ENCODE results near the gene ZSCAN12. TPM values are rescaled to one million over a fixed set of nuclear protein-coding genes. Genes with fewer than 3 reads are reported as not detected.

Gene ZSCAN12
- total and polyA plus RNA-seq, 10 of the 15 experiments (the other 5 are each of a cell fraction or from before 2014, with no cell fraction given): 1.2 to 12.2 (median 7.4) TPM

DNA sequence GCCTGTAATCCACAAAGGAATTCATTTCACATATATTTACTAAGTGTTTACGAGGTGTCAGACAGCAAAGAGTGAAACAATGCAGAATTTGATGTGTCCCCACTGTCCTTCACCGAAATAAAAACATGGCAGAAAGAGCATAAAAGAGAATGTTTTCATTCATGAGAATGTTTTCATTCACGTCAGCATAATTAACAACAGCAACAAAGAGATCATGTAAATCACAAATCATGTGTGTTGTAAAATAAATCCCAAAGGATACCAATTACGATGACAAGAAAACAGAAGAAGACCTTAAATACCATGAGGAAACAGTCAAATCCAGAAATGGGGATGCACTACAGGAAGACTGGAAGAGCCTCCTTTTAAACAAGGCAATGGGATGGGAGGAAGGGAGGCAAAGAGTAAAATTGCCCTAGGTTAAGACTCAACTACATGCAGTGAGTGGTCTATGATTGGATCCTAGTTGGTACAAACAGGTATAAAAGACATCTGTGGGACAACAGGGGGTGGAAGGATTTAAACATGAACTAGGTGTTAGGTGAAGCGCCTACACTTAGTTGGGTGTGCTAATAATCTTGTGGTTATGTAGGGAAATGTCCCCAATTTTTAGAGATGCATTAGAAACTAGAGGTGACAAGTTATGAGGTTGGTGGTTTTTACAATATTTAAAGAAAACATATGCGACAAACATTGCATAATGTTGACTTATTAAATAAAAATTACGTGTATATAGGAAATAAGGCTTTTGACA, 65.1 kb downstream of the ZSCAN12 start:
- no peak for FAIRE-seq
- ChIA-PET POLR2A (interaction anchor here (0.6 to 1.1 kb wide), 4 partner anchors 9 to 194 kb away, joined by 3 to 4 read pairs (median 3); no protein-coding TSS in a partner anchor), CTCF (interaction anchor here (0.6 to 4.6 kb wide), 6 partner anchors 10 to 622 kb away, joined by 3 to 50 read pairs (median 4); partner anchors contain the start of gene ZSCAN26), RAD21 (ENCODE audit: unreplicated experiment) (interaction anchor here (0.6 to 1.2 kb wide), 6 partner anchors 17 to 672 kb away, joined by 3 to 7 read pairs (median 3); partner anchors contain the start of genes ZKSCAN4 and ZSCAN26), SMC1A (ENCODE audit: uncharacterized antibody, unreplicated experiment) (interaction anchor here (0.7 to 4.8 kb wide), 5 partner anchors 10 to 67 kb away, joined by 3 to 22 read pairs (median 4); partner anchors contain the start of gene ZSCAN26)
- intact Hi-C loops (cut with micrococcal nuclease; ENCODE audit: unreplicated experiment) (loop anchor here (1.0 to 5.0 kb wide), 2 partner anchors 67 to 196 kb away; partner anchors contain the start of gene ZSCAN26), in situ Hi-C loops (cut with MboI) (loop anchor here (25.0 kb wide), 1 partner anchor 1672 kb away; the partner anchor contains the start of gene ZNF322)
- Histone ChIP-seq H3K4me3 (no peak overlapping the region), H2AFZ (ENCODE audit: control insufficient read depth, low read depth, low read length) (0 out of 2 replicates have a peak overlapping the region, but pooled peaks have one; percentile 9), H3K4me1 (ENCODE audit: control insufficient read depth, insufficient read depth, low read length) (peaks cover 14% of the 10 kb centered on the region), H3K9me3 (replicated peaks; ENCODE audit: control insufficient read depth, insufficient read depth, low read length) (no peaks in the 10 kb centered on the region; the same call in 2 of the 3 replicates), H4K20me1 (ENCODE audit: control insufficient read depth, insufficient read depth) (no peaks in the 10 kb centered on the region), H3K36me3 (ENCODE audit: control insufficient read depth in 2 of 2, insufficient read depth in 2 of 2, low read length in 1 of 2) (no peaks in the 10 kb centered on the region), H3K9ac (ENCODE audit: control insufficient read depth, insufficient read depth, low read length) (no peak overlapping the region), H3K4me2 (ENCODE audit: control insufficient read depth, insufficient read depth) (peak overlapping the region; percentile 93), H3K27me3 (replicated peaks in 1 of 2; ENCODE audit: control insufficient read depth in 2 of 2, insufficient read depth in 2 of 2, low read length in 1 of 2) (no peaks in the 10 kb centered on the region), H3K79me2 (ENCODE audit: control insufficient read depth, insufficient read depth, low read length) (no peaks in the 10 kb centered on the region), H3K27ac (ENCODE audit: control insufficient read depth, insufficient read depth) (no peak overlapping the region)
- 86% methylated on average over 7 of the region's 7 CpGs for WGBS (ENCODE audit: insufficient coverage, insufficient replicate concordance, low lambda C conversion rate, missing lambda C conversion rate)
- DNase-seq (ENCODE audit: low read depth, low spot score): no peak
- no TSS peak for BruUV-seq (replicated peaks)
- TF ChIP-seq CHD4 (IDR thresholded peaks at IDR 0.05) (no peak), CBX3 (IDR thresholded peaks at IDR 0.05; ENCODE audit: borderline replicate concordance, low read depth) (no peak), SPI1 (IDR thresholded peaks at IDR 0.05; ENCODE audit: borderline replicate concordance, insufficient read depth, low read depth, low read length) (no peak), EED (IDR thresholded peaks at IDR 0.05; ENCODE audit: low read depth) (no peak), DPF2 (IDR thresholded peaks at IDR 0.05) (no peak), NRF1 (conservative IDR thresholded peaks at IDR 0.05; ENCODE audit: low read depth, low read length) (no peak), MTA2 (IDR thresholded peaks at IDR 0.05; ENCODE audit: low read depth) (peak; percentile 38), POLR2AphosphoS5 (IDR thresholded peaks at IDR 0.05; ENCODE audit: low read length) (no peak)
- TF ChIP-seq, protein P1, sequence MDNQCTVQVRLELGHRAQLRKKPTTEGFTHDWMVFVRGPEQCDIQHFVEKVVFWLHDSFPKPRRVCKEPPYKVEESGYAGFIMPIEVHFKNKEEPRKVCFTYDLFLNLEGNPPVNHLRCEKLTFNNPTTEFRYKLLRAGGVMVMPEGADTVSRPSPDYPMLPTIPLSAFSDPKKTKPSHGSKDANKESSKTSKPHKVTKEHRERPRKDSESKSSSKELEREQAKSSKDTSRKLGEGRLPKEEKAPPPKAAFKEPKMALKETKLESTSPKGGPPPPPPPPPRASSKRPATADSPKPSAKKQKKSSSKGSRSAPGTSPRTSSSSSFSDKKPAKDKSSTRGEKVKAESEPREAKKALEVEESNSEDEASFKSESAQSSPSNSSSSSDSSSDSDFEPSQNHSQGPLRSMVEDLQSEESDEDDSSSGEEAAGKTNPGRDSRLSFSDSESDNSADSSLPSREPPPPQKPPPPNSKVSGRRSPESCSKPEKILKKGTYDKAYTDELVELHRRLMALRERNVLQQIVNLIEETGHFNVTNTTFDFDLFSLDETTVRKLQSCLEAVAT (IDR thresholded peaks at IDR 0.05): 0 out of 2 replicates have a peak, but pooled peaks have one; percentile 28
- no peak for ATAC-seq

All from GM12878 (cell line).